Measurements from ENCODE around the gene PRAF2. TPM values are rescaled to one million over a fixed set of nuclear protein-coding genes. Genes with fewer than 3 reads are reported as not detected.

The PRAF2 gene
- total and polyA plus RNA-seq, 8 donors, result 5.0 to 37.1 (median 9.8) TPM; not detected in 2

GRCh38 chrX:49102190-49102589, 28.4 kb upstream of the PRAF2 start:
- H3K4me3 ChIP-seq, result no peak overlapping the region
- 75 to 84% (median 83%) methylated on average over 8 to 9 of the region's 9 CpGs for WGBS, 5 donors
- DNase-seq, result no peak
- no peak overlapping the region for H3K27ac ChIP-seq
- no peaks in the 10 kb centered on the region for H3K36me3 ChIP-seq
- no peaks in the 10 kb centered on the region for H3K27me3 ChIP-seq
- TF ChIP-seq POLR2A (IDR thresholded peaks at IDR 0.05), result no peak
- TF ChIP-seq EP300 (IDR thresholded peaks at IDR 0.05), result no peak
- TF ChIP-seq, protein P1, sequence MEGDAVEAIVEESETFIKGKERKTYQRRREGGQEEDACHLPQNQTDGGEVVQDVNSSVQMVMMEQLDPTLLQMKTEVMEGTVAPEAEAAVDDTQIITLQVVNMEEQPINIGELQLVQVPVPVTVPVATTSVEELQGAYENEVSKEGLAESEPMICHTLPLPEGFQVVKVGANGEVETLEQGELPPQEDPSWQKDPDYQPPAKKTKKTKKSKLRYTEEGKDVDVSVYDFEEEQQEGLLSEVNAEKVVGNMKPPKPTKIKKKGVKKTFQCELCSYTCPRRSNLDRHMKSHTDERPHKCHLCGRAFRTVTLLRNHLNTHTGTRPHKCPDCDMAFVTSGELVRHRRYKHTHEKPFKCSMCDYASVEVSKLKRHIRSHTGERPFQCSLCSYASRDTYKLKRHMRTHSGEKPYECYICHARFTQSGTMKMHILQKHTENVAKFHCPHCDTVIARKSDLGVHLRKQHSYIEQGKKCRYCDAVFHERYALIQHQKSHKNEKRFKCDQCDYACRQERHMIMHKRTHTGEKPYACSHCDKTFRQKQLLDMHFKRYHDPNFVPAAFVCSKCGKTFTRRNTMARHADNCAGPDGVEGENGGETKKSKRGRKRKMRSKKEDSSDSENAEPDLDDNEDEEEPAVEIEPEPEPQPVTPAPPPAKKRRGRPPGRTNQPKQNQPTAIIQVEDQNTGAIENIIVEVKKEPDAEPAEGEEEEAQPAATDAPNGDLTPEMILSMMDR (IDR thresholded peaks at IDR 0.05), result no peak
- no peak for TF ChIP-seq POLR2AphosphoS5 (IDR thresholded peaks at IDR 0.05)
- no peaks in the 10 kb centered on the region for H3K9me3 ChIP-seq
- peaks cover 0 to 8% (median 0%) of the 10 kb centered on the region in 4 donors for H3K4me1 ChIP-seq
- intact Hi-C loops (cut with DNase I; ENCODE audit: low total_unique reads), result no loop called here

GRCh38 chrX:49101629-49101984, 27.8 kb upstream of the PRAF2 start:
- Histone ChIP-seq H3K4me1 (peaks cover 0 to 8% (median 0%) of the 10 kb centered on the region in 4 donors), H3K27me3 (no peaks in the 10 kb centered on the region), H3K36me3 (no peaks in the 10 kb centered on the region), H3K27ac (peak overlapping the region; percentile 44 to 88 (median 83)), H3K9me3 (no peaks in the 10 kb centered on the region), H3K4me3 (peak overlapping the region; percentile 45 to 58 (median 56))
- intact Hi-C loops (cut with DNase I; ENCODE audit: low total_unique reads), result no loop called here
- no peak for DNase-seq
- TF ChIP-seq, protein P1 (IDR thresholded peaks at IDR 0.05), result no peak
- TF ChIP-seq POLR2AphosphoS5 (IDR thresholded peaks at IDR 0.05) (no peak), EP300 (IDR thresholded peaks at IDR 0.05) (no peak), POLR2A (IDR thresholded peaks at IDR 0.05) (no peak)
- WGBS, 5 donors, result 5 to 54% (median 16%) methylated on average over 6 to 9 of the region's 9 CpGs

DNA sequence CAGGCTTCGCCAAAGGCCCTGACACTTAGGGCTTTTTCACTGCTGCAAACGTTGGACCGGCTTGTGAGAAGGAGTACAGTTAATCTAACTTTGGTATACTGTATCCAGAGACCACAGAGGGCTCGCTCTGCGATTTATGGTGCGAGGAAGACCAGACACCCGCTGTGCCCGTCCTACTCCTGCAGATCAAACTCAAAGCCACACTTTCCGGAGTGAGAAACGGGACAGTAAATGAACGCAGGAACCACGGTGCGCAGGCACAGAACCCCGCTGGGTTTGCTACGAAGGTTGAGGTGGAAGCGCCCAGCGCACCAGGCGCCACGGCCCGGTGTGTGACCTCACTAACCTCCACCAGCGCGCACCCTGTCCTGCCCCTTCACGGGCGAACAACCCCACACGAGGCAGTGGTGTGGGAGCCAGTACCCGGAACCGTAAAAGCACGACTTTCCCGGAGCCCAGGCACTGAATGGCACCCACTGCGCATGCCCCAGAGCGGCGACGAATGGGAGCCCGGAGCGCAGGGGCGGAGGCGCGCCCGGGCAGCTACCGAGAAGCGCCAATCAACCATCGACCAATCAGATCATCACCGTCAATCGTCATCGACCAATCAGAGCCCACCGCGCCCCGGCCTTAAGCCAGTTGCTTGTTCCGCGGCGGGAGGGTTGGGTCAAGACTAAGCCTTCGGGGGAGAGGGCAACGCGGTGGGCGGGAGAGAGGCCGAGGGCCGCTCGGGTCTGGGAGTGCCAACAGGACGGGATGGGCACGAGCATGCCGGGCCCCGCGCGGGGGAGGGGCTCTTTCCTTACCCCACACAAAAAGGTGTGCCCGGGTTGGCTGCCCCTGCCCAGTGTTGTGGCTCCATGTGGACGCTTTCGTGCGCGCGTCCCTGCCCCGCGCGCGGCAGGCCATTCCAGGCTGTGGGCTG, 27.2 kb upstream of the PRAF2 start:
- no peaks in the 10 kb centered on the region for H3K9me3 ChIP-seq
- intact Hi-C loops (cut with DNase I; ENCODE audit: low total_unique reads), result no loop called here

GRCh38 chrX:49096419-49096818, 22.6 kb upstream of the PRAF2 start:
- no peak for DNase-seq
- TF ChIP-seq, protein P1 (IDR thresholded peaks at IDR 0.05), result no peak
- 89 to 100% (median 95%) methylated on average over 4 of the region's 4 CpGs for WGBS, 5 donors
- intact Hi-C loops (cut with DNase I; ENCODE audit: low total_unique reads), result no loop called here
- Histone ChIP-seq H3K27me3 (no peaks in the 10 kb centered on the region), H3K4me1 (peaks cover 0 to 5% (median 0%) of the 10 kb centered on the region in 4 donors), H3K27ac (no peak overlapping the region), H3K4me3 (no peak overlapping the region), H3K36me3 (no peaks in the 10 kb centered on the region), H3K9me3 (no peaks in the 10 kb centered on the region)

More for the DNA sequence above, 27.2 kb upstream of the PRAF2 start:
- WGBS, 5 donors, result 0 to 53% (median 3%) methylated on average over 39 to 74 of the region's 74 CpGs
- H3K36me3 ChIP-seq, result no peaks in the 10 kb centered on the region
- peaks cover 0 to 8% (median 0%) of the 10 kb centered on the region in 4 donors for H3K4me1 ChIP-seq
- peak; percentile 92 to 97 for DNase-seq
- TF ChIP-seq POLR2AphosphoS5 (IDR thresholded peaks at IDR 0.05) (peak; percentile 32 to 78 (median 59)), POLR2A (IDR thresholded peaks at IDR 0.05) (peak in 1 of 4 donors; percentile 10), EP300 (IDR thresholded peaks at IDR 0.05) (no peak)
- TF ChIP-seq, protein P1 (IDR thresholded peaks at IDR 0.05), result no peak
- peak overlapping the region; percentile 75 to 88 (median 84) for H3K27ac ChIP-seq
- peak overlapping the region; percentile 45 to 58 (median 56) for H3K4me3 ChIP-seq
- H3K27me3 ChIP-seq, result no peaks in the 10 kb centered on the region

All from stomach (tissue), 9 donors.